OCI-LY1 (cell line): Measurements from ENCODE around the gene ALKBH4.

Source experiments
- EZH2 ChIP-seq: fragments of 200-600 bp; sonication (generic), shearing (Covaris generic); IDR thresholded peaks from 2 replicates; pipeline ENCODE4 v1.8.0; 2017; ENCODE audit warnings: borderline replicate concordance, mixed run types, mild to moderate bottlenecking, antibody characterized with exemption, low read length, moderate library complexity, mixed read lengths
- TF ChIP-seq, protein P1 (sequence below): fragments of 200-600 bp; sonication (generic), shearing (Covaris generic); IDR thresholded peaks from 2 replicates; pipeline ENCODE4 v1.5.1; 2017; ENCODE audit warnings: mild to moderate bottlenecking, antibody characterized with exemption, low read length, moderate library complexity, mixed read lengths

- TF ChIP-seq, protein P1, sequence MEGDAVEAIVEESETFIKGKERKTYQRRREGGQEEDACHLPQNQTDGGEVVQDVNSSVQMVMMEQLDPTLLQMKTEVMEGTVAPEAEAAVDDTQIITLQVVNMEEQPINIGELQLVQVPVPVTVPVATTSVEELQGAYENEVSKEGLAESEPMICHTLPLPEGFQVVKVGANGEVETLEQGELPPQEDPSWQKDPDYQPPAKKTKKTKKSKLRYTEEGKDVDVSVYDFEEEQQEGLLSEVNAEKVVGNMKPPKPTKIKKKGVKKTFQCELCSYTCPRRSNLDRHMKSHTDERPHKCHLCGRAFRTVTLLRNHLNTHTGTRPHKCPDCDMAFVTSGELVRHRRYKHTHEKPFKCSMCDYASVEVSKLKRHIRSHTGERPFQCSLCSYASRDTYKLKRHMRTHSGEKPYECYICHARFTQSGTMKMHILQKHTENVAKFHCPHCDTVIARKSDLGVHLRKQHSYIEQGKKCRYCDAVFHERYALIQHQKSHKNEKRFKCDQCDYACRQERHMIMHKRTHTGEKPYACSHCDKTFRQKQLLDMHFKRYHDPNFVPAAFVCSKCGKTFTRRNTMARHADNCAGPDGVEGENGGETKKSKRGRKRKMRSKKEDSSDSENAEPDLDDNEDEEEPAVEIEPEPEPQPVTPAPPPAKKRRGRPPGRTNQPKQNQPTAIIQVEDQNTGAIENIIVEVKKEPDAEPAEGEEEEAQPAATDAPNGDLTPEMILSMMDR, result no peak
- TF ChIP-seq EZH2, result no peak
These were observed 39.9 kb downstream of the ALKBH4 start for GRCh38 chr7:102424787-102425218.
